Stimulated activated CD8-positive, alpha-beta memory T cell treated with anti-CD3 and anti-CD28 coated beads, Interleukin-4, amount 100 ng/mL, for 48 hours (primary cell): ENCODE results near the gene MBOAT7.
"Not testable (repeated sequence)": the region's sequence is repeated elsewhere in the genome, so short reads cannot be mapped to it uniquely, and the experiment has no call there.

Source experiments
- DNase-seq: peaks from one replicate; pipeline ENCODE4 v3.0.0-alpha.2; 2020

Gene MBOAT7

DNA sequence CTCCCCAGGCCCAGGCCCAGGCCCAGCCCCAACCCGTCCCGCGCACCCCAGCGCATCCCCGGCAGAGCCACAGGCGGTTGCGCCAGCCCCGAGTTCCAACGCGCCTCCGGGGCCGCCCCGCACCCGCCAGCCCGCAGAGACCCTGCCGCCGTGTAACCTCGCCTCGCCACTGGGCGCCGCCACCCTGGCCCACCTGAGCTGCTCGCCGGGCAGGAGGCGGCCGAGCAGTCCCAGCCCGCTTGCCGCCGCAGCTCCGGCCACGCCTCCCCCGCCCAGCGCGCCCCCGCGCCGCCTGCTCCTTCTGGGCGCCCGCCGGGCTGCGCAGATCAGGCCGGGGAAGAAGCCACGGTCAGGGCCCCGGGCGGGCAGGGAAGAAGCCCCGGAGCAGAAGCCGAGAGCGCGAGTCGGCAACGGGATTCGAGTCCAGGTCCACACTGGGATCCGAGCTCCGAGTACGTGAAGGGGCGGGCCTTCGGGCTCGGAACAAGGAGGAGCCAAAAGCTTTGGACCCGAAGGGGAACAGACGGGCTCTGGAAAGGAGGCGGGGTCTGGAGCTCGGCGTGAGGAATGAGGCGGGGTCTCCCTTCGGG, at the start of gene MBOAT7:
Gene MBOAT7 (minus strand): TSS at position 436 of the 590 bp plus-strand sequence. CDS start 1,072 bp downstream, outside the sequence.
- no peak for DNase-seq

- no peak for DNase-seq
Measured at GRCh38 chr19:54233941-54234340, 44.6 kb upstream of the MBOAT7 start.

DNA sequence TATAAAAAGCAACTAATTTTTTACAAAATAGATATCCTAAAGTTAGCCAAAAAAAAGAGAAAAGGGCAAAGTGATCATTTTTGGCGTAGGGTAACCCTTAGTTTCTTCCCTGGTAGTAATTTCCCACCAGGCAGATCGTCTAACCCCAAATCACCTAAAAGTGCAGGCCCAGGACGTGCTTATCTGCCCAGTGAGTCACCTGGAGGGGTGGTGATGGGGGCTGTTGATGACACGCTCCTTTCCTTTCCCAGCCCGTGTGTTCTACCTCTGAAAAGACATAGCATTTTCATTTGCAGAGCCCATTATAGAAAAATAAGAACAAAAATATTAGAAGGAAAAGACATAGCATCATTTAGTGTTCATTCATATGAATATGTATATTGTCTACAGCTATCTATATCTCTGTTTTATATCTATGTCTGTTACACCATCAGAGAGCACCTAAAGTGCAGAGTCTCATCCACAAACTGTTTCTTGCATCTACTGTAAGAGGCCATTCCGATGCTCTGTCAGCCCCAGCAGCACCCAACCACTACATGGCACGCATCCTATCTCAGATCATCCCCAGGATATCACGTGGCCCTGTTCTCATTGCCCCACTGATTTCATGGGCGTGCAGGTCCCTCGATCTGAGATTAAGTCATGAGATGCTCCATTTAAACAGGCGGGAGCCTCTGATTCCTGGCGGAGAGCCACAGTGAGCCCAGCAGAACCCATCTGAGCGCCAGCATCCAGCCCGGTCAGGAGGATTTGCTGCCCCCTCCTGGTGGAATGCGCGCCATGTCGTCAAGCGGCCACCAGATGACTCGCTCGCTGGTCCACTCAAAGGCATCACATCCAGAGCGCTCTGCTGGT, 41.9 kb upstream of the MBOAT7 start:
- DNase-seq = peak; percentile 94

- DNase-seq = no peak
Measured at GRCh38 chr19:54230031-54230430, 40.7 kb upstream of the MBOAT7 start.

DNA sequence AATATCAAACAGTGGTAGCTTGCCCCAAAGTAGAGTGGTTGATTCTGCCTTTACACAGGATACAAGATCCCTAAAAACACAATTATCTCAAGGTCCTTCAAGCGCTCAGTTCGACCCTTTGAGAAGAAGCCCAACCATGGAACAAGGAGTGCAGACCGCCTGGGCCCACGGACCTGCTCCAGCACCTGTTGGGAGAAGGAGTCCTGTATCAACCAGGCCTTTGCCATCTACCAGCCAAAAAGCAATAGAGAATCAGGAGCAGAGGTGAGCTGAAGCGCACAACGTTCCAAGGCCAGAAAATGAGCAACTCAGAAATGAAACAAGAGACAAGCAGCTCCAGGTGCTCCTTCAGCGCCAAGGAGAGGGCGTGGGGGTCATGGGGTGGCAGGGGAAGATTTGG, 39.8 kb upstream of the MBOAT7 start:
- no peak for DNase-seq

- not testable (repeated sequence) for DNase-seq
Measured at GRCh38 chr19:54224619-54225018, 35.2 kb upstream of the MBOAT7 start.

- DNase-seq = not testable (repeated sequence)
Measured at GRCh38 chr19:54223937-54224281, 34.5 kb upstream of the MBOAT7 start.

- not testable (repeated sequence) for DNase-seq
Measured at GRCh38 chr19:54223277-54223936, 34.0 kb upstream of the MBOAT7 start.

DNA sequence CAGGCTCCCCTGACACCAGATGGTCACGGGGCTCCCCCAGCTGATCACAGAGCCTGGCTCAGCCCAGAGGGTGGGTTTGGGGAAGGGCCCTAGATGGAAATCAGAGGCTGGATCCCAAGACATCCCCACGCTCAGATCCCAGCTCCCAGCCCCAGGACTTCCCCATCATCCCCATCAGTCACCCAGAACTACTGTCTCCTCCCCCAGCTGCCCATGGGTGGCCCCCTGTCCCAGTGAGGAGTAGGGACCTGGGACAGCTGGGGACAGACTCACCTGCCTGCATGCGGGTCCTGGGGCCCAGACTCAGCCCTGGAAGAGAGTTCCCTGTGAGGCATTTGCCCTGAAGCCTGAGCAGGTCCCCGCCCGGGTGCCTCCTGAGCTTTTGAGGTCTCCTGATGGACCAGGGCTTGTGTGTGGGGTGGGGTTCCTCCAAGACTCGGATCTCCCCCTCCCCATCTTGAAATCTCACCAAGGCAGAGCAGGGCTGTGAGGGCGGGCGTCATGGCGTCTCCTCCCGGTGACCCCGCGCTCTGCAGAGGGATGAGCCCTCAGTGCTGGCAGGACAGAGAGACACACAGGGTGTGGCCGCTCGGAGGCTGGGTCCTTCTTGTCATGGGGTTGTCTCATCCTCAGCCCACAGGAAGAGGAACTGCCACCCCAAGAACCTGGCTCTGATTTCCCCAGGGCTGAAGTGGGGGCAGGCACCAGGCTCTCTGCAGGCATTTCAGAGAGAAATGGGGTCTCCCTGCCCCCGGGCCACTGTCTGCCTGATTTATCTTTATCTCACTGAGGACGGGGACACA, 33.3 kb upstream of the MBOAT7 start, which contains the start of gene LILRB3:
Gene LILRB3 (minus strand): TSS at position 534 of the 803 bp plus-strand sequence. CDS start 31 bp downstream, at position 503.
- DNase-seq = not testable (repeated sequence)

DNA sequence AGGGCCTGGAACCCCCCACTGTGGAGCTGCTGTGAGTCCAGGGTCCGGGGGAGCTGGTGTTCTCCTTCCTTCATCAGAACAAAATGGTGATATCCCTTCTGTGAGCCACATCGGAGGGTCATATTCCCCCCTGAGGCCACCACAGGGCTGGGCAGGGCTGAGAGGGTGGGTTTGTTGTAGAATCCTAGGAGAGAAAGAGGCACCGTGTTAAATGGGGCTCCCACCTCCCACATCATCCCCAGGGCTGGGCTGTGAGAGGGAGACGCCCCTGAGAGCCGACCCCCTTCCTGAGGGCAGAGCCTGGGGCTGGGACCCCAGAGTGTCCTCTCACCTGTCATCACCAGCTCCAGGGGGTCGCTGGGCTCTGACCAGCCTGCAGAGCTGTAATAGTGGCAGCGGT, 32.6 kb upstream of the MBOAT7 start:
- DNase-seq = not testable (repeated sequence)

GRCh38 chr19:54219702-54220101, 30.3 kb upstream of the MBOAT7 start:
- not testable (repeated sequence) for DNase-seq

DNA sequence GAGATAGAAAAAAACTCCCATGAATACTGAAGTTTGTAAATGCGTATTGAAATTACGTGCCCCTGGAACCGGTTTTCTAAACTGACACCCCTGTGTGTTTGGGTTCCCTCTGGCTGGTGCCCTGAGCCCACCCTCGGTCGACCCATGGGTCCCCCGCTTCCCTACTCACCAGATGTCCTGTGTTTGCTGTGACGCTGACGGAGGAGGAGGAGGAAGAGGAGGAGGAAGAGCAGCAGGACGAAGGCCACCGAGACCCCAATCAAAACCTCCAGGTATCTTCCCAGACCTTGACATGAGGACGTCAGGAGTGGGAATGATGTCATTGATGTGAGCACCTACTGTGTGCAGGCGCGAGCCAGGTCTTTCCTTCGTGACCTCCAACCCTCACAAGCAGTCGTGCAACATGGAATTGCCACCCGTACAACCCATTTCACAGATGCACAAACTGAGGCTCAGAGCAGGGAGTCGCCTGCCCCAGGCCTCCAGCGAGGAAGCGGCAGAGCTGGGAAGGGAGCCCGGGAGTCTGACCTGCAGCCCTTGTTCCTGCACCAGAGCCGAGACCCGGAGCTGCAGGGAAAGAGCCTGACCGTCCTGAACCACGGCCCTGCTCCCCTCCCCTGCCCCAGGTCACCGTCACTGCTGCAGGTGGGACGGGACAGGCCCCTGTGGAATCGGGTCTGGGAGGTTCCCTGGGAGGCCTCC, 29.7 kb upstream of the MBOAT7 start:
- DNase-seq = no peak

DNA sequence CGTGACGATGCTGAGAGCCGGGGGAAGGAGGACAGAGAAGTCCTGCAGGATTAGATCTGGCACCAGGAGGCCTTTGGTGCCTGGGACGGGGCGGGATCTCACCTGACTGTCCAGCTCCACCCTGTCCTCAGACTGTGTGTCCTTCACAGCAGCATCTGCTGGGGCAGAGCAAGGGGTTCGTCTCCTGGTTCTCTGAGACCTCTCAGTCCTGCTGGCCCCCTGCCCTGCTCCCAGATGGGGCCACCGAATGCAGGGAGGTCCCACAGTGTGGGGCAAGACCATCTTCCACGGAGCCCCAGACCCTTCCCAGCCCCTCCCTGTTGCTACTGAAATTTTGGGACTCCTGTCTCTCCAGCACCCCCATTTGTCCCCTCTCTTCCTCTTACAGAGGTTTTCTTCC, 28.9 kb upstream of the MBOAT7 start:
- DNase-seq = no peak

- not testable (repeated sequence) for DNase-seq
Measured at GRCh38 chr19:54217517-54218247, 28.3 kb upstream of the MBOAT7 start.

DNA sequence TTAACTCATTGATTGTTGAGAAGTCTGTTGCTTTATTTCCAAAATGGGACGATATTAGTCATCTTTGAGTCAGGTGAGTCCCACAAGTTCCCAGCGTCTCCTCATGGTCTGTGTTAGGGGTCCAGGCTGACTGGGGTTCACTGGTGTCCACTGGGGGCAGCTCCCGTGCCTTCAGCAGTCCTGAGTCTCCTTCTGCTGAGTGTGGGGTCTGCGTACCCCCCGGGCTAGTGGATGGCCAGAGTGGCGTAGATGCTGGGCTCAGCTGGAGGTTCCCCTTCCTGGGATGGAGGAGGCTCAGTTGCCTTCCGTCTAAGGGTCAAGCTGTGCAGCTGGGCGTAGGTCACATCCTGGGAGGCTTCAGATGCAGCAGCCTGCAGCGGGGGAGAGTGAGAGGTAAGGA, 27.5 kb upstream of the MBOAT7 start:
- no peak for DNase-seq

DNA sequence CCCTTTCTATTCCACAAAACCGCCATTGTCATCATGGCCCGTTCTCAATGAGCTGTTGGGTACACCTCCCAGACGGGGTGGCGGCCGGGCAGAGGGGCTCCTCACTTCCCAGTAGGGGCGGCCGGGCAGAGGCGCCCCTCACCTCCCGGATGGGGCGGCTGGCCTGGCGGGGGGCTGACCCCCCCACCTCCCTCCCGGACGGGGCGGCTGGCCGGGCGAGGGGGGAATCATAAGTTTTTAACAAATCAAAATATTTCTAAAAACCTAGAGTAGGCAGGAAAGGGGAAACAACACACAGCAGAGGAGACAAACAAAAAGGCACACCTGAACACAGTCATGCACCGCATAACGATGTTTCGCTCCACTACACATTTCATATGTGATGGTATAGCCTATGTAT, 25.4 kb upstream of the MBOAT7 start:
- DNase-seq = not testable (repeated sequence)

GRCh38 chr19:54214217-54214616, 24.8 kb upstream of the MBOAT7 start:
- not testable (repeated sequence) for DNase-seq

DNA sequence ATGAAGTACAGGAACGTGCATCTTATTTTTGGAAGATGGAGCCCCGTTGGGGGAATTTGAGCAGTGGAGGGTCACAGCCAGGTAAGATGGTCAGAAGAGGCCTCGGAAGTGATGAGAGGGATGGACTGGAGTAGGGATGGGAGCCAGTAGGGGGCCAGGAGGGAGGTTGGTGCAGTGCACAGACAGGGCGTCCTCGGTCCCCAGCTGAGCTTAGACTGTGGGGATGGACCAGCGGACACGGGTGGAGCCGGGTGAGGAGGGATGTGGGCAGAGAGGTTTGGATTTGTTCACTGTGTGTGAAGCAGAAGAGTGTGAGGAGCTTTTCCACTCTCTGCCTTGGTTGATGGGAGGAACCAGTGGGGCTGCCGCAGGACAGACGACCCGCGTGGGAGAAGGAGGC, 21.9 kb upstream of the MBOAT7 start:
- DNase-seq = no peak

DNA sequence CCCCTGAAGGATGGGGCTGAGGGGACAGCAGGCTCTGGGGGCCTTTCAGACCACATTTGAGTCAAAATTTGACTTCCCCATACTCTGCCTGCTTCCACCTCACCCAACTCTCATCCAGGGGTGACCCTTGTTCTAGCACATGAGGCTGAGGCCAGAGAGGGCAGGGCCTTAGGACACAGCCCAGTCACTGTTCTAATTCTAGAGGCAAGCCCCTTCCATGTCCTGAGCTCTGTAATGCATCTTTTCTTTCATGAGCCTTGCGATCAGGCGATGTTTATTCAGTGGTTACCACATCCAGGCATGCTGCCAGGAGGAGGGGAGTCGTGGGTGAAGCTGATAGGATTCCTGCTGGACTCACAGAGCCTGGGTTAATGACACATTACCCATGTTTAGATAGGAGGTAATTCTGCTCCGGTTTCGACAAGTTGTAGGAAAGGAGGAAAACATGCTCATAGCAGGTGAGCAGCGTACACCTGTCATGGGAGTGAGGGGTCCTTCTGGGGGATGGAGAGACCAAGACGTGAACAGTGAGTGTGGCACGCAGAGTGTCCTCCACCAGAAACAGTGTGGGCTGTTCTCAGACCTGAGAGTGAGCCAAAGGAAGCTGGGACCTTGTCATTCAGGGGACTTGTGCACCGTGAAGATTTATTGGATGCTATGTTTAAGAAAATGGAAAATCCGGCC, 20.6 kb upstream of the MBOAT7 start:
- peak; percentile 59 for DNase-seq

DNA sequence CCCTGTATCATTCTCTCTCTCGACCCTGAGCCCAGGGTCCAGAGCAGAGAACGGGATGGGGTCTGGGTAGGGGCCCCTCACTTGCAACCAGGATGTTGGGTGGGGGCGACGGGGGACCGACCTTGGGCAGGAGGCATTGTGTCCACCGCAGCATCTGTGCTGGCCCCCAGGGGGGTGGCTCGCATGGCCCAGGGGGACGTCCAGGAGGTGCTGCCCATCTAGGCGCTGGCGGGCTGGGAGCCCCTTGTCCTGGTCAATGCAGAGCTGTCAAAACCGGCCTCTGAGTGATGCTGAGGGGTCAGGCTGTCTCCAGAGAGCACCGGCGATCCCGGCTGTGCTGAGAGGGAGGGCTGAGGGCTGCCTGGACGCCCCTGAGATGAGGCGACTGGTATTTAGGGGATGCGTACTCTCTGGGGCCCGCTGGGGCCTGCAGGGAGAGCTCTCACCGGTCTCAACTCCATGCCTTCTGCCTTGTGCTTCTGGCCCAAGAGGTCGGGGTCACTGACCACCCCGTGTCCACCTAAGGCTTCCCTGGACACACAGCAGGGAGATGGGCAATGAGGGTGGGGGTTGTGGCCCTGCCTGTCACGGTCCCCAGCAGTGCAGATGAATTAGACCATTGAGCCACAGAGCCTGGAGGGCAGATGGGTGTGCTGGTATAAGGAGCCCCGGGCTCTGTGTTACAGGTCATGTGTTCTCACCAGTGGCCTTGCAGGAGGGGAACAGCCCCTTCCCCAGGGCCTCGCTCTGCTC, 19.9 kb upstream of the MBOAT7 start:
- peak; percentile 62 for DNase-seq
